ENCODE measurements around the gene LRRIQ4. TPM values are rescaled to one million over a fixed set of nuclear protein-coding genes. Genes with fewer than 3 reads are reported as not detected.

The LRRIQ4 gene
- total RNA-seq, 2 donors from 2014 or later = not detected

DNA sequence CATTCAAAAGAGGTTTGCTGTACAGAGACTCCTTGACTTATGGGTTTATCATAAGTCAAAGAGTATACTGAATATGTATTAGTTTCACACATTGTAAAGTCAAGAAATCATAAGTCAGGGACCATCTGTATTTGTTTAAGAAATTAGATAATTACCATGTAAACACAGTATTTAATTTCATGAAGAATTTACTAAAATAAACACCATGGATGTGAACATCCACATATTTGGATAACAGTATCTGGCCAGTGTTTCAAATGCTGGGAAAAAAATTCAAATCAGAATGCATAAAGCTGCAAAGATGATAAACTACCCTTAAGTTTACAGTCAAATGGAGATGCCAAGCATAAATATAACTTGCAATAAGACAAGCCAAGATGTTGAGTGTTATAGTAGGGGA, 22.5 kb upstream of the LRRIQ4 start:
- H3K4me3 ChIP-seq = no peak overlapping the region
- no peaks in the 10 kb centered on the region for H3K9me3 ChIP-seq
- no peak for TF ChIP-seq POLR2A (IDR thresholded peaks at IDR 0.05)
- TF ChIP-seq, protein P1, sequence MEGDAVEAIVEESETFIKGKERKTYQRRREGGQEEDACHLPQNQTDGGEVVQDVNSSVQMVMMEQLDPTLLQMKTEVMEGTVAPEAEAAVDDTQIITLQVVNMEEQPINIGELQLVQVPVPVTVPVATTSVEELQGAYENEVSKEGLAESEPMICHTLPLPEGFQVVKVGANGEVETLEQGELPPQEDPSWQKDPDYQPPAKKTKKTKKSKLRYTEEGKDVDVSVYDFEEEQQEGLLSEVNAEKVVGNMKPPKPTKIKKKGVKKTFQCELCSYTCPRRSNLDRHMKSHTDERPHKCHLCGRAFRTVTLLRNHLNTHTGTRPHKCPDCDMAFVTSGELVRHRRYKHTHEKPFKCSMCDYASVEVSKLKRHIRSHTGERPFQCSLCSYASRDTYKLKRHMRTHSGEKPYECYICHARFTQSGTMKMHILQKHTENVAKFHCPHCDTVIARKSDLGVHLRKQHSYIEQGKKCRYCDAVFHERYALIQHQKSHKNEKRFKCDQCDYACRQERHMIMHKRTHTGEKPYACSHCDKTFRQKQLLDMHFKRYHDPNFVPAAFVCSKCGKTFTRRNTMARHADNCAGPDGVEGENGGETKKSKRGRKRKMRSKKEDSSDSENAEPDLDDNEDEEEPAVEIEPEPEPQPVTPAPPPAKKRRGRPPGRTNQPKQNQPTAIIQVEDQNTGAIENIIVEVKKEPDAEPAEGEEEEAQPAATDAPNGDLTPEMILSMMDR (IDR thresholded peaks at IDR 0.05) = no peak
- intact Hi-C loops (cut with DNase I) = no loop called here
- no peak overlapping the region for H3K27ac ChIP-seq
- H3K4me1 ChIP-seq = no peaks in the 10 kb centered on the region
- H3K27me3 ChIP-seq = no peaks in the 10 kb centered on the region
- ATAC-seq = no peak
- peaks cover 10 to 22% of the 10 kb centered on the region in 2 donors for H3K36me3 ChIP-seq (replicated peaks in 1 of 2; ENCODE audit: insufficient read depth in 1 of 2, low read depth in 2 of 2)
- DNase-seq = no peak

DNA sequence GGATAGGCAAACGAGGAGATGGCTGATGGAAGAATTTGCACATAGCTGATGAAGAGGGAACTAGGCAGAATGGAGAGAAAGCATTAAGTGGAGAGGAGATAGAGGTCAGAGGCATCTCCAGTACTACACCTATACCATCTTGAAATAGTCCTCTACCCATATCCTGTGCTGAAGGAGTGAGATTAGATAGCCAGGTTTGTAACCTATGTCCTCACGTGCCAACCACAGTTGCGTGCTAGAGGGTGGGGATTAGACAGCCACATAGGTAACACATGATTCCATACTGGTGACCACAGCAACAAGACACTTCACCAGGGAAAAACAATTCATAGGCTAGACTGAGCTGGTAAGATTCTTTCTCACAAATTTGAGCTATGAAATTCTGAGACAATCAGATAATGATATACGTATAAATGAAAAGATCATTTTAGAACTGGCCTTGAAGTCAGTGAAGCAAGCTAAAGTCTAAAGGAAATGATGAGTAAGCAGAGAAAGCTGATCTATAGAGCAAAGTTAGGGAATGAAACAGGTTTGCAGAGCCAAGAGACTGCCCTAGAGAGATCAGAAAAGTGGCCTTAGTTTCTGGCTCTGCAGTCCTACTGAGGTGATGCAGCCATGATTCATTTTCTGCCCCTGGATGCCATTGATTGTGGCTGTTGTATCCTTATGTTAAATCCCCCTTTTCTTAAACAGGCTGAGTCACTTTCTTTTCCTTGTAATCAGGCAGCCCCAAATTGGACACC, 21.8 kb upstream of the LRRIQ4 start:
- TF ChIP-seq POLR2A (IDR thresholded peaks at IDR 0.05) = no peak
- TF ChIP-seq, protein P1 (IDR thresholded peaks at IDR 0.05) = no peak
- Histone ChIP-seq H3K27ac (no peak overlapping the region), H3K36me3 (replicated peaks in 1 of 2; ENCODE audit: insufficient read depth in 1 of 2, low read depth in 2 of 2) (peaks cover 7 to 17% of the 10 kb centered on the region in 2 donors), H3K27me3 (no peaks in the 10 kb centered on the region), H3K9me3 (no peaks in the 10 kb centered on the region), H3K4me3 (no peak overlapping the region), H3K4me1 (no peaks in the 10 kb centered on the region)
- intact Hi-C loops (cut with DNase I) = no loop called here
- 85 to 86% methylated on average over 4 of the region's 4 CpGs for WGBS, 2 donors
- ATAC-seq = no peak
- no peak for DNase-seq

DNA sequence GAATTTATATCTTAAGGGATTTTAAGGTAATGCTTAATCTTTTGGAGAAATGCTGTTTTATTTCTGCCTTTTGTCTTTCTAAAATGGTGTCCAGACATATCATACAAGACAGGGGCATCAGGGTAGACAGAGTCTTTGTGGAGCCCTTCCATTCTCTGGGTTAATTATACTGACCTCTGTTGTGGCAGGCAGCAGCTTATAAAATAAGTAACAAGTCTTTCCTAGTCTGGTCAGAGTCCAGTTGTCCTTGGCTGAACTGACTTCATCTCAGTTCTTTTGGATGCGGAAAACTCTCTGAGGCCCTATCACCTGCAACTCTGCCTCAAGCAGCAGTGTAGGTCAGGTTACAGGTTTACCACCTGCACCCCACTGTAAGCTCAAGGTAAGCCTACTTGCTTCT, 20.3 kb upstream of the LRRIQ4 start:
- TF ChIP-seq, protein P1 (IDR thresholded peaks at IDR 0.05) = no peak
- no peak for TF ChIP-seq POLR2A (IDR thresholded peaks at IDR 0.05)
- WGBS, 2 donors = 90 to 93% methylated on average over 1 of the region's 1 CpG
- intact Hi-C loops (cut with DNase I) = no loop called here
- ATAC-seq (no peak), DNase-seq (no peak)
- no peaks in the 10 kb centered on the region for H3K27me3 ChIP-seq
- no peaks in the 10 kb centered on the region for H3K4me1 ChIP-seq
- H3K27ac ChIP-seq = no peak overlapping the region
- no peaks in the 10 kb centered on the region for H3K9me3 ChIP-seq
- no peak overlapping the region for H3K4me3 ChIP-seq
- peaks cover 7 to 9% of the 10 kb centered on the region in 2 donors for H3K36me3 ChIP-seq (replicated peaks in 1 of 2; ENCODE audit: insufficient read depth in 1 of 2, low read depth in 2 of 2)

DNA sequence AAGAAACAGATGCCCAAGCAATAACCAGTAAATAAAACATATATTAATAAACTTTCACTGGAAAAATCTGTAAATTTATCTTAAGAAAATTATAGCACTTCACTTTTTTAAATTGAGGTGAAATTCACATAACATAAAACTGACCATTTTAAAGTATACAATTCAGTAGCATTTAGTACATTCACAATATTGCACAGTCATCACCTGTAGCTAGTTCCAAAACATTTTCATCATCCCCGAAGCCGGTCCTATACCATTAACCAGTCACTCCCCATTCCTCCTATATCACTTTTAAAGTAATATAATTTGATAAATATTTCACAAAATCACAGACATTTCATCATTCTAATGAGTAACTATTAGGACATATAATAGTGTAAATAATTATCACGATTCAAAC, 8.0 kb upstream of the LRRIQ4 start:
- Histone ChIP-seq H3K27me3 (no peaks in the 10 kb centered on the region), H3K4me3 (no peak overlapping the region), H3K9me3 (no peaks in the 10 kb centered on the region), H3K27ac (no peak overlapping the region), H3K4me1 (no peaks in the 10 kb centered on the region), H3K36me3 (replicated peaks in 1 of 2; ENCODE audit: insufficient read depth in 1 of 2, low read depth in 2 of 2) (no peaks in the 10 kb centered on the region)
- TF ChIP-seq POLR2A (IDR thresholded peaks at IDR 0.05) = no peak
- TF ChIP-seq, protein P1 (IDR thresholded peaks at IDR 0.05) = no peak
- DNase-seq (no peak), ATAC-seq (no peak)
- intact Hi-C loops (cut with DNase I) = no loop called here
- WGBS, 2 donors = 87 to 95% methylated on average over 3 of the region's 3 CpGs

DNA sequence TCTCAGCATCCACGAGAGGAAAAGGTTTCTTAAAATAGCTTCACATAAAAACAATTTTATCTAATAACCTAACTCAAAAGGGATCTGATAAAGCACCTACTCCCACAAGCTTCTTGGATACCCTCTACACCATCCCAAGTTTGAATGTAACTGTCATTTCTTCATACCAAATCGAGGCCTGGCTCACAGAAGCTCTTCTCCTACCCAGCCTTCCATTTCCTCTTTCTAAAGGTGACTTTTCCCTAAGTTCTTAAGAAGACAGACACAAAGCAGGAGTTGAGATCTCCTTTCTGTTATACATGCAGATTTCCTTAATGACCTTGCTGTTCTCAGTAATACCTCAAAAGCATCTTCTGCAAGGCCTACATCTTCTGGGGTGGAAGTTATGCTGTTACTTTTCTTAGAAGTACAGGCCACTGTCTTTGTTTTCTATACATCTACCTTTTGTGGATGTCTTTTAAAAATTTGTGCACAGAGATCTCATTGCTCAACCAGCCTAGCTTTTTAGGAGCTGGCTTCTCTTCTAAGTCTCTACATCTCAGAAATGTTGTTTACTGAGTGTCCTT, 3.4 kb upstream of the LRRIQ4 start:
- Histone ChIP-seq H3K4me1 (peaks cover 14% of the 10 kb centered on the region), H3K27me3 (no peaks in the 10 kb centered on the region), H3K36me3 (replicated peaks in 1 of 2; ENCODE audit: insufficient read depth in 1 of 2, low read depth in 2 of 2) (no peaks in the 10 kb centered on the region), H3K9me3 (no peaks in the 10 kb centered on the region), H3K4me3 (no peak overlapping the region), H3K27ac (no peak overlapping the region)
- 31 to 47% methylated on average over 2 of the region's 2 CpGs for WGBS, 2 donors
- DNase-seq (no peak), ATAC-seq (no peak)
- TF ChIP-seq POLR2A (IDR thresholded peaks at IDR 0.05) = no peak
- TF ChIP-seq, protein P1 (IDR thresholded peaks at IDR 0.05) = no peak
- intact Hi-C loops (cut with DNase I) = no loop called here

All from body of pancreas (tissue), 4 donors.